Measurements from ENCODE around the gene L3MBTL4.

DNA sequence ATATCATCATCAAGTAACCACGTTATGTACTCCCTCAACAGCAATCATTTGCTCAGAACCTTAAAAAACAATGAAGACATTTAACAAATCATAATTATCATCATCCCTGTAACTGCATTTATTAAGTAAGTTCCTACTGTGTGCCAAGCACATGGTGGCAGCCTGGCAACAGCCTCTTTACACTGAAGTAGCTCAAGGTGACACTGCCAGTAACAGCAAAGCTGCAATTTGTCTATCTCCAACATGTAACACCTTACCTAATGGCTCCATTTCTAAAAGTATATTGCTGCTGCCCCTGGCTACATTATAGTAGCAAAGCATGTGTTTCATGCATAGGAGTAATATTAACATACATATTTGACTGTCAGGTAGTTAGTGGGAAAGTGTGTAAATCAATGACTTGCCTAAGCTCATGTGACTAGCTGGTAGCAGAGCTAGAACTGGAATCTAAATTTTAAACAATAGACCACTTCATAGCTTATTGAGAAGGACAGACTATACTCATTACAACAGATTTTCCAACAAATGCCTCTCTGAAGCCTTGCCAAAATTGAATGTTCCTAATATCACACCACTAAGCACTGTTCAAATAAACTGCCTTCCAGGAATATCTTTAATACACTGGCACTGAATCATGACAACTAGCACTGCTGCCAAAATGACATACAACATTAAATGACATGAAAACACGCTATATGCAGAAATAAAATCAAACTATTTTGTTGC lies 86.7 kb downstream of the L3MBTL4 start:
- TF ChIP-seq, protein P1, sequence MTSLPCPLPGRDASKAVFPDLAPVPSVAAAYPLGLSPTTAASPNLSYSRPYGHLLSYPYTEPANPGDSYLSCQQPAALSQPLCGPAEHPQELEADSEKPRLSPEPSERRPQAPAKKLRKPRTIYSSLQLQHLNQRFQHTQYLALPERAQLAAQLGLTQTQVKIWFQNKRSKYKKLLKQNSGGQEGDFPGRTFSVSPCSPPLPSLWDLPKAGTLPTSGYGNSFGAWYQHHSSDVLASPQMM (CRISPR knock-in tag; IDR thresholded peaks at IDR 0.05): no peak
- TF ChIP-seq, protein P2, sequence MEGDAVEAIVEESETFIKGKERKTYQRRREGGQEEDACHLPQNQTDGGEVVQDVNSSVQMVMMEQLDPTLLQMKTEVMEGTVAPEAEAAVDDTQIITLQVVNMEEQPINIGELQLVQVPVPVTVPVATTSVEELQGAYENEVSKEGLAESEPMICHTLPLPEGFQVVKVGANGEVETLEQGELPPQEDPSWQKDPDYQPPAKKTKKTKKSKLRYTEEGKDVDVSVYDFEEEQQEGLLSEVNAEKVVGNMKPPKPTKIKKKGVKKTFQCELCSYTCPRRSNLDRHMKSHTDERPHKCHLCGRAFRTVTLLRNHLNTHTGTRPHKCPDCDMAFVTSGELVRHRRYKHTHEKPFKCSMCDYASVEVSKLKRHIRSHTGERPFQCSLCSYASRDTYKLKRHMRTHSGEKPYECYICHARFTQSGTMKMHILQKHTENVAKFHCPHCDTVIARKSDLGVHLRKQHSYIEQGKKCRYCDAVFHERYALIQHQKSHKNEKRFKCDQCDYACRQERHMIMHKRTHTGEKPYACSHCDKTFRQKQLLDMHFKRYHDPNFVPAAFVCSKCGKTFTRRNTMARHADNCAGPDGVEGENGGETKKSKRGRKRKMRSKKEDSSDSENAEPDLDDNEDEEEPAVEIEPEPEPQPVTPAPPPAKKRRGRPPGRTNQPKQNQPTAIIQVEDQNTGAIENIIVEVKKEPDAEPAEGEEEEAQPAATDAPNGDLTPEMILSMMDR (IDR thresholded peaks at IDR 0.05 in 2 of 3, conservative IDR thresholded peaks at IDR 0.05 in 1 of 3; ENCODE audit: insufficient read depth in 2 of 3, low read depth in 1 of 3, low read length in 3 of 3): no peak
- TF ChIP-seq MCM7 (IDR thresholded peaks at IDR 0.05) (no peak), POLR2H (tag; IDR thresholded peaks at IDR 0.05; ENCODE audit: low read depth) (no peak), FOXK1 (CRISPR knock-in tag; IDR thresholded peaks at IDR 0.05; ENCODE audit: borderline replicate concordance) (no peak), E2F4 (CRISPR knock-in tag; IDR thresholded peaks at IDR 0.05; ENCODE audit: low read depth) (no peak), ZFP1 (CRISPR knock-in tag; IDR thresholded peaks at IDR 0.05) (no peak), SIN3A (IDR thresholded peaks at IDR 0.05; ENCODE audit: borderline replicate concordance in 2 of 2, control insufficient read depth in 1 of 2, low read depth in 2 of 2, low read length in 2 of 2) (no peak)
- TF ChIP-seq, protein P3, sequence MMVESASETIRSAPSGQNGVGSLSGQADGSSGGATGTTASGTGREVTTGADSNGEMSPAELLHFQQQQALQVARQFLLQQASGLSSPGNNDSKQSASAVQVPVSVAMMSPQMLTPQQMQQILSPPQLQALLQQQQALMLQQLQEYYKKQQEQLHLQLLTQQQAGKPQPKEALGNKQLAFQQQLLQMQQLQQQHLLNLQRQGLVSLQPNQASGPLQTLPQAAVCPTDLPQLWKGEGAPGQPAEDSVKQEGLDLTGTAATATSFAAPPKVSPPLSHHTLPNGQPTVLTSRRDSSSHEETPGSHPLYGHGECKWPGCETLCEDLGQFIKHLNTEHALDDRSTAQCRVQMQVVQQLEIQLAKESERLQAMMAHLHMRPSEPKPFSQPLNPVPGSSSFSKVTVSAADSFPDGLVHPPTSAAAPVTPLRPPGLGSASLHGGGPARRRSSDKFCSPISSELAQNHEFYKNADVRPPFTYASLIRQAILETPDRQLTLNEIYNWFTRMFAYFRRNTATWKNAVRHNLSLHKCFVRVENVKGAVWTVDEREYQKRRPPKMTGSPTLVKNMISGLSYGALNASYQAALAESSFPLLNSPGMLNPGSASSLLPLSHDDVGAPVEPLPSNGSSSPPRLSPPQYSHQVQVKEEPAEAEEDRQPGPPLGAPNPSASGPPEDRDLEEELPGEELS (CRISPR knock-in tag; IDR thresholded peaks at IDR 0.05; ENCODE audit: borderline replicate concordance): no peak
- TF ChIP-seq, protein P4, sequence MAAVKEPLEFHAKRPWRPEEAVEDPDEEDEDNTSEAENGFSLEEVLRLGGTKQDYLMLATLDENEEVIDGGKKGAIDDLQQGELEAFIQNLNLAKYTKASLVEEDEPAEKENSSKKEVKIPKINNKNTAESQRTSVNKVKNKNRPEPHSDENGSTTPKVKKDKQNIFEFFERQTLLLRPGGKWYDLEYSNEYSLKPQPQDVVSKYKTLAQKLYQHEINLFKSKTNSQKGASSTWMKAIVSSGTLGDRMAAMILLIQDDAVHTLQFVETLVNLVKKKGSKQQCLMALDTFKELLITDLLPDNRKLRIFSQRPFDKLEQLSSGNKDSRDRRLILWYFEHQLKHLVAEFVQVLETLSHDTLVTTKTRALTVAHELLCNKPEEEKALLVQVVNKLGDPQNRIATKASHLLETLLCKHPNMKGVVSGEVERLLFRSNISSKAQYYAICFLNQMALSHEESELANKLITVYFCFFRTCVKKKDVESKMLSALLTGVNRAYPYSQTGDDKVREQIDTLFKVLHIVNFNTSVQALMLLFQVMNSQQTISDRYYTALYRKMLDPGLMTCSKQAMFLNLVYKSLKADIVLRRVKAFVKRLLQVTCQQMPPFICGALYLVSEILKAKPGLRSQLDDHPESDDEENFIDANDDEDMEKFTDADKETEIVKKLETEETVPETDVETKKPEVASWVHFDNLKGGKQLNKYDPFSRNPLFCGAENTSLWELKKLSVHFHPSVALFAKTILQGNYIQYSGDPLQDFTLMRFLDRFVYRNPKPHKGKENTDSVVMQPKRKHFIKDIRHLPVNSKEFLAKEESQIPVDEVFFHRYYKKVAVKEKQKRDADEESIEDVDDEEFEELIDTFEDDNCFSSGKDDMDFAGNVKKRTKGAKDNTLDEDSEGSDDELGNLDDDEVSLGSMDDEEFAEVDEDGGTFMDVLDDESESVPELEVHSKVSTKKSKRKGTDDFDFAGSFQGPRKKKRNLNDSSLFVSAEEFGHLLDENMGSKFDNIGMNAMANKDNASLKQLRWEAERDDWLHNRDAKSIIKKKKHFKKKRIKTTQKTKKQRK (IDR thresholded peaks at IDR 0.05; ENCODE audit: borderline replicate concordance, low read depth, low read length): no peak

Measured in K562 (cell line).